ENCODE data around the gene ZC3H4. TPM values are rescaled to one million over a fixed set of nuclear protein-coding genes. Genes with fewer than 3 reads are reported as not detected.

Gene ZC3H4
- total and polyA plus RNA-seq, 2 donors (not counting 1 experiment from before 2014, with no cell fraction given): 12.7 to 73.7 TPM

DNA sequence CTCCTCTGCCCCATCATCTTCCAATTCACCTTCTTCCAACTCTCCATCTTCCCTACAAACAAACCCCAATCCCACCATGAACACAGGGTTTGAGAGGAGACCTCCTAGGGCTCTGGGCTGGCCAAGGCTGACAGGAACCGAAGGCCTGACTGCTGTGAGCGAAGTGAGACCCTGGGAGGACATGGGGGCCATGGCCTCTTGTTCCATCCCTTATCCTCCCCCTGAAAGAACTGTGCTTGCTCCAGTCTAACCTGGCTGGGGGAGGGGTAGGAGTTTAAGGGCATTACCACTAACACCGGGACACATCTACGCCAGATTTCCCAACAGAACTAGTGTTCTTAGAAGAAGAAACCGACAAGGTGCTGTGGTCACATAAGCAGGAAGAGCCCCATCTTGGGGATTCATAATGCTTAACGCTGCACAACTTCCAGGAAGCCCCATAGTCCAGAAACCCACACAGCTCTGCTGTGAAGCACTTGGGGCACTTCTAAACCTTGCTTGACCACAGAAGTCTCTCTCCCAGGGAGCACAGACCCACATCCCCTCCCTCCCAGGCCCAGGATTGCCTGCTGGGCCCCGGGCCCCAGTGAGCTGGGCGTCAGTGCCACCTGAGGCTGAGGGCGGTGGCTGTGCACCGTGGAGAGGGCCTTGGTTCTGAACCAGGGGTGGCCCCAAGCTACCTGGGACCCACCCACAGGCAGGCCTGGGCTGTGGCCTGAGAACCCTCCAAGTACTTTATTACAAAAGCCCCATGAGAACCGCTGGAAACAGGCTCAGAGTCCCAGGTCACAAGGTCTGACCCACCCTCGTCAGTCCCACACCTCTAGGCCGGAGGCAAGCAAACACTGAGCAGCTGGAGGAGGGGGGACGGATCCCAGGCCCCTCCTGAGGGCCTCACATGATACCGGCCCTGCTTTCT is 18.8 kb downstream of the ZC3H4 start:
- H2AFZ ChIP-seq (ENCODE audit: insufficient read depth, low read depth, low read length, poor library complexity, severe bottlenecking): peak overlapping the region; percentile 11
- H3K4me2 ChIP-seq (replicated peaks; ENCODE audit: low read depth, low read length, poor library complexity, severe bottlenecking): peak overlapping the region; percentile 34
- no peaks in the 10 kb centered on the region for H3K9me3 ChIP-seq (ENCODE audit: control extremely low read depth in 1 of 3, control insufficient read depth in 2 of 3, insufficient read depth in 1 of 3, low read length in 2 of 3)
- peak overlapping the region; percentile 69 for H3K4me3 Mint-ChIP-seq
- no peak overlapping the region for H3K4me3 ChIP-seq (ENCODE audit: control extremely low read depth in 1 of 5, extremely low read depth in 1 of 5, insufficient read depth in 1 of 5, low read depth in 2 of 5, low read length in 4 of 5)
- peaks cover 46% of the 10 kb centered on the region for H4K20me1 ChIP-seq (ENCODE audit: control insufficient read depth, insufficient read depth, low read length, poor library complexity, severe bottlenecking)
- peaks cover 0 to 45% of the 10 kb centered on the region in 2 experiments for H3K36me3 ChIP-seq (replicated peaks in 1 of 2; ENCODE audit: control extremely low read depth in 1 of 2, control insufficient read depth in 1 of 2, extremely low read depth in 1 of 2, insufficient read depth in 2 of 2, low read length in 1 of 2)
- ATAC-seq (ENCODE audit: low read depth) (no peak), DNase-seq (peak; percentile 29)
- no peaks in the 10 kb centered on the region for H3K27me3 ChIP-seq (replicated peaks in 1 of 4; ENCODE audit: control extremely low read depth in 1 of 4, control insufficient read depth in 3 of 4, insufficient read depth in 4 of 4, low read length in 3 of 4)
- peak overlapping the region; percentile 89 for H3K27ac Mint-ChIP-seq
- POLR2A ChIA-PET: interaction anchor here (0.6 to 3.0 kb wide), 2 partner anchors 17 to 27 kb away, joined by 3 to 21 read pairs; partner anchors contain the start of gene ZC3H4
- WGBS (ENCODE audit: insufficient coverage): 42% methylated on average over 12 of the region's 15 CpGs
- peaks cover 37% of the 10 kb centered on the region for H3K4me1 Mint-ChIP-seq
- CTCF ChIA-PET: interaction anchor here (0.6 to 1.6 kb wide), 3 partner anchors 12 to 344 kb away, joined by 3 to 5 read pairs (median 3); no protein-coding TSS in a partner anchor
- TF ChIP-seq EZH2 (IDR thresholded peaks at IDR 0.05; ENCODE audit: borderline replicate concordance, insufficient read depth, low read depth, low read length, poor library complexity, severe bottlenecking): no peak
- TF ChIP-seq, protein P1, sequence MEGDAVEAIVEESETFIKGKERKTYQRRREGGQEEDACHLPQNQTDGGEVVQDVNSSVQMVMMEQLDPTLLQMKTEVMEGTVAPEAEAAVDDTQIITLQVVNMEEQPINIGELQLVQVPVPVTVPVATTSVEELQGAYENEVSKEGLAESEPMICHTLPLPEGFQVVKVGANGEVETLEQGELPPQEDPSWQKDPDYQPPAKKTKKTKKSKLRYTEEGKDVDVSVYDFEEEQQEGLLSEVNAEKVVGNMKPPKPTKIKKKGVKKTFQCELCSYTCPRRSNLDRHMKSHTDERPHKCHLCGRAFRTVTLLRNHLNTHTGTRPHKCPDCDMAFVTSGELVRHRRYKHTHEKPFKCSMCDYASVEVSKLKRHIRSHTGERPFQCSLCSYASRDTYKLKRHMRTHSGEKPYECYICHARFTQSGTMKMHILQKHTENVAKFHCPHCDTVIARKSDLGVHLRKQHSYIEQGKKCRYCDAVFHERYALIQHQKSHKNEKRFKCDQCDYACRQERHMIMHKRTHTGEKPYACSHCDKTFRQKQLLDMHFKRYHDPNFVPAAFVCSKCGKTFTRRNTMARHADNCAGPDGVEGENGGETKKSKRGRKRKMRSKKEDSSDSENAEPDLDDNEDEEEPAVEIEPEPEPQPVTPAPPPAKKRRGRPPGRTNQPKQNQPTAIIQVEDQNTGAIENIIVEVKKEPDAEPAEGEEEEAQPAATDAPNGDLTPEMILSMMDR (IDR thresholded peaks at IDR 0.05): no peak
- intact Hi-C loops (cut with micrococcal nuclease): loop anchor here (2.0 kb wide), 1 partner anchor 14 kb away; no protein-coding TSS in a partner anchor
- H3K79me2 ChIP-seq (ENCODE audit: control insufficient read depth, insufficient read depth, low read length): peaks cover 82% of the 10 kb centered on the region
- H3K9ac ChIP-seq (ENCODE audit: low read length): peak overlapping the region; percentile 18
- peaks cover 5 to 33% of the 10 kb centered on the region in 2 donors for H3K4me1 ChIP-seq (ENCODE audit: control insufficient read depth in 2 of 2, insufficient read depth in 2 of 2, low read length in 2 of 2)
- peak overlapping the region; percentile 38 to 60 for H3K27ac ChIP-seq (ENCODE audit: low read length in 2 of 2)
- H3K27me3 Mint-ChIP-seq: no peaks in the 10 kb centered on the region
- no peaks in the 10 kb centered on the region for H3K9me3 Mint-ChIP-seq (ENCODE audit: insufficient read depth)
